Body of pancreas (tissue), 4 donors: ENCODE results near the gene SPAG9. TPM values are rescaled to one million over a fixed set of nuclear protein-coding genes. Genes with fewer than 3 reads are reported as not detected.
A peak's percentile ranks its signal among the peaks of the same experiment; 100 is the strongest.

ENCODE experiments used
- ATAC-seq: fragments of 150-250 bp; one replicate; pipeline ENCODE4 v1.9.1; 2016
- DNase-seq, 4 donors: peaks; one replicate each; pipeline ENCODE4 v3.0.0-alpha.2; 2019
- H3K27ac ChIP-seq, 4 donors: fragments of 200-600 bp; sonication (generic); 1 replicate in 3 of 4; 2 replicates in 1 of 4; pipeline versions ENCODE4 v1.5.1 to v1.6.1; 2016 to 2019; ENCODE audit warnings: mild to moderate bottlenecking in 1 of 4, mixed read lengths in 1 of 4, moderate library complexity in 1 of 4
- H3K27me3 ChIP-seq, 2 donors: fragments of 200-600 bp; sonication (generic); one replicate each; pipeline ENCODE4 v1.6.0; 2016; ENCODE audit warnings: mild to moderate bottlenecking in 1 of 2
- H3K36me3 ChIP-seq, 2 donors: fragments of 200-600 bp; sonication (generic); replicated peaks in 1 of 2; 2 replicates each; pipeline ENCODE4 v1.5.1; 2016; ENCODE audit warnings: low read depth in 2 of 2; ENCODE audit not compliant: insufficient read depth in 1 of 2
- H3K4me1 ChIP-seq: fragments of 200-600 bp; sonication (generic); one replicate; pipeline ENCODE4 v1.6.0; 2016
- H3K4me3 ChIP-seq, 2 donors: fragments of 200-600 bp; sonication (generic); 1 replicate in 1 of 2; 2 replicates in 1 of 2; pipeline ENCODE4 v1.5.1; 2016 to 2019
- H3K9me3 ChIP-seq, 3 donors: fragments of 200-600 bp; sonication (generic); 1 replicate in 2 of 3; 2 replicates in 1 of 3; pipeline ENCODE4 v1.5.1; 2016
- POLR2A ChIP-seq, 3 donors: fragments of 450-650 bp; IDR thresholded peaks; one replicate each; pipeline ENCODE4 v1.6.1; 2016; ENCODE audit warnings: antibody characterized with exemption in 3 of 3, mild to moderate bottlenecking in 2 of 3
- WGBS, 2 donors: methylation state at CpG; one replicate each; pipeline ENCODE4 v1.1.5; 2017; 5-methylcytosine and 5-hydroxymethylcytosine counted together
- intact Hi-C: fragments of 100-400 bp; cut with DNase I; formaldehyde crosslinking; loops from one replicate; pipeline ENCODE4 v1.15.1; 2023
- total RNA-seq, 2 donors: library from RNA; depleted of rRNA; stranded (reverse); fragments of >200 nt; gene quantifications; one replicate each; pipeline ENCODE4 v1.1.0, GENCODE V29; 2016
- TF ChIP-seq, protein P1 (sequence below), 7 experiments: fragments of 450-650 bp in 4 of 7; fragments of 200-600 bp in 3 of 7; sonication (generic) in 3 of 7; IDR thresholded peaks; one replicate each; pipeline ENCODE4 v1.5.1; 2016 to 2019; ENCODE audit warnings: antibody characterized with exemption in 7 of 7

SPAG9 gene
- total RNA-seq, 2 donors from 2014 or later: 49.8 to 76.8 TPM

DNA sequence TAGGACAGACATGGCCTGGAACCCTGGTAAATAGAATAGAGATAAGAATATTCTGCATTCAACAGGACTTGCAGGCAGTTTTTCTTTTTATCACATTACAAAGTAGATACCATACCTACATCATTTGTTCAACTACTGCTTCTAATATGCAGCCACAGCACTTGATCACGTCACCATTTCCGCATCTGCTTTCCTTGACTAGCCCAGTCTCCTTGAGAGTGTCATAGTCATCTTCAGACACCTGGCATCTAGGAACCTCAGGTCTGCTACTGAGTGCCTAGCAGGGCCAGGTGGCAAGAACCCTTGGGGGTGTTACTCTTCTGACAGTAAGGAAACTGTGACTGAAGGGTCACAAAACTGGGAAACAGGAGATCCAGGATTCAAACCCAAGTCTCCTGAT lies 161.3 kb downstream of the SPAG9 start:
- Histone ChIP-seq H3K4me1 (peaks cover 27% of the 10 kb centered on the region), H3K36me3 (no peaks in the 10 kb centered on the region), H3K27me3 (no peaks in the 10 kb centered on the region), H3K9me3 (no peaks in the 10 kb centered on the region), H3K27ac (no peak overlapping the region), H3K4me3 (no peak overlapping the region)
- no peak for DNase-seq
- WGBS, 2 donors: 87 to 96% methylated on average over 2 of the region's 2 CpGs
- TF ChIP-seq, protein P1, sequence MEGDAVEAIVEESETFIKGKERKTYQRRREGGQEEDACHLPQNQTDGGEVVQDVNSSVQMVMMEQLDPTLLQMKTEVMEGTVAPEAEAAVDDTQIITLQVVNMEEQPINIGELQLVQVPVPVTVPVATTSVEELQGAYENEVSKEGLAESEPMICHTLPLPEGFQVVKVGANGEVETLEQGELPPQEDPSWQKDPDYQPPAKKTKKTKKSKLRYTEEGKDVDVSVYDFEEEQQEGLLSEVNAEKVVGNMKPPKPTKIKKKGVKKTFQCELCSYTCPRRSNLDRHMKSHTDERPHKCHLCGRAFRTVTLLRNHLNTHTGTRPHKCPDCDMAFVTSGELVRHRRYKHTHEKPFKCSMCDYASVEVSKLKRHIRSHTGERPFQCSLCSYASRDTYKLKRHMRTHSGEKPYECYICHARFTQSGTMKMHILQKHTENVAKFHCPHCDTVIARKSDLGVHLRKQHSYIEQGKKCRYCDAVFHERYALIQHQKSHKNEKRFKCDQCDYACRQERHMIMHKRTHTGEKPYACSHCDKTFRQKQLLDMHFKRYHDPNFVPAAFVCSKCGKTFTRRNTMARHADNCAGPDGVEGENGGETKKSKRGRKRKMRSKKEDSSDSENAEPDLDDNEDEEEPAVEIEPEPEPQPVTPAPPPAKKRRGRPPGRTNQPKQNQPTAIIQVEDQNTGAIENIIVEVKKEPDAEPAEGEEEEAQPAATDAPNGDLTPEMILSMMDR (IDR thresholded peaks at IDR 0.05): no peak
- no peak for TF ChIP-seq POLR2A (IDR thresholded peaks at IDR 0.05)
- no peak for ATAC-seq
- intact Hi-C loops: loop anchor here (10.0 kb wide), 1 partner anchor 175 kb away; no protein-coding TSS in a partner anchor

- no peaks in the 10 kb centered on the region for H3K36me3 ChIP-seq
- WGBS, 2 donors: 79 to 81% methylated on average over 15 of the region's 15 CpGs
- H3K9me3 ChIP-seq: no peaks in the 10 kb centered on the region
- H3K27me3 ChIP-seq: no peaks in the 10 kb centered on the region
- intact Hi-C loops: loop anchor here (10.0 kb wide), 1 partner anchor 173 kb away; no protein-coding TSS in a partner anchor
- ATAC-seq (no peak), DNase-seq (no peak)
- H3K4me1 ChIP-seq: peaks cover 27% of the 10 kb centered on the region
- H3K27ac ChIP-seq: peak overlapping the region in 1 of 4 donors; percentile 66
- TF ChIP-seq, protein P1 (IDR thresholded peaks at IDR 0.05): no peak
- TF ChIP-seq POLR2A (IDR thresholded peaks at IDR 0.05): no peak
- no peak overlapping the region for H3K4me3 ChIP-seq
Observed at GRCh38 chr17:50957600-50958575, 162.8 kb downstream of the SPAG9 start.

- ATAC-seq (peak; percentile 74), DNase-seq (peak; percentile 71 to 81 (median 74))
- H3K36me3 ChIP-seq: no peaks in the 10 kb centered on the region
- H3K27me3 ChIP-seq: no peaks in the 10 kb centered on the region
- intact Hi-C loops: loop anchor here (10.0 kb wide), 1 partner anchor 172 kb away; no protein-coding TSS in a partner anchor
- peak overlapping the region; percentile 30 to 69 (median 64) for H3K27ac ChIP-seq
- peaks cover 30% of the 10 kb centered on the region for H3K4me1 ChIP-seq
- H3K4me3 ChIP-seq: no peak overlapping the region
- TF ChIP-seq, protein P1 (IDR thresholded peaks at IDR 0.05): peak; percentile 60 to 84 (median 71)
- TF ChIP-seq POLR2A (IDR thresholded peaks at IDR 0.05): no peak
- H3K9me3 ChIP-seq: no peaks in the 10 kb centered on the region
- 20 to 26% methylated on average over 7 to 13 of the region's 13 CpGs for WGBS, 2 donors
Observed at GRCh38 chr17:50956750-50957523, 163.7 kb downstream of the SPAG9 start.

GRCh38 chr17:50956409-50956749 lies 164.3 kb downstream of the SPAG9 start:
- Histone ChIP-seq H3K36me3 (no peaks in the 10 kb centered on the region), H3K9me3 (no peaks in the 10 kb centered on the region), H3K4me1 (peaks cover 32% of the 10 kb centered on the region), H3K27ac (peak overlapping the region; percentile 30 to 69 (median 64)), H3K4me3 (no peak overlapping the region), H3K27me3 (no peaks in the 10 kb centered on the region)
- ATAC-seq: no peak
- WGBS, 2 donors: 74 to 77% methylated on average over 4 of the region's 4 CpGs
- no peak for TF ChIP-seq POLR2A (IDR thresholded peaks at IDR 0.05)
- TF ChIP-seq, protein P1 (IDR thresholded peaks at IDR 0.05): no peak
- DNase-seq: no peak
- intact Hi-C loops: loop anchor here (10.0 kb wide), 1 partner anchor 172 kb away; no protein-coding TSS in a partner anchor
